Stimulated activated CD8-positive, alpha-beta memory T cell treated with anti-CD3 and anti-CD28 coated beads, Interleukin-4, amount 100 ng/mL, for 24 hours (primary cell): ENCODE results near the gene SLC29A2.

ENCODE experiments used
- DNase-seq: peaks from one replicate; pipeline ENCODE4 v3.0.0-alpha.2; 2020; ENCODE audit warnings: low read depth

SLC29A2 gene

GRCh38 chr11:66317723-66318599, 53.6 kb downstream of the SLC29A2 start:
- DNase-seq = peak; percentile 42

- DNase-seq = no peak
Measured at GRCh38 chr11:66317322-66317722, 54.2 kb downstream of the SLC29A2 start.

DNA sequence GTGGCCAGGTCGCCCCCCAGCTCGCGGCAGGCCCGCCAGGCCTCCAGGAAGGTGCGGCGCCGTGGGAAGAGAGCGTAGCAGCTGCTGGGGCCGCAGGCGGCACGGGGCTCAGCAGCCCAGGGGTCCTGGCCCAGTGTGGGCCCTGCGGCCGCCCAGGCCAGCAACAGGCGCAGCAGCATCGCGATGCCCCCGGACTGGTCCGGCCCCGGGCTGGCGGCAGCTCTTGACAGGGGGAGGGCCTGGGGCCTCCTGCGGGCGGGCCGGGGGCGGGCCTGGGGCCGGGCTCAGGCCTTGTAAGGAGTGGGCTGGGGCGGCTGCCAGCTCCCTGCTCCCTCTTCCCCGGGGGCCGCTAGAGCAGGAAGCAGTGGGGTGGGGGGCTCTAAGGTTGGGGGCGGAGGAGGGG, 54.7 kb downstream of the SLC29A2 start, which contains the start of gene CD248:
Gene CD248 (minus strand): TSS at position 196 of the 403 bp plus-strand sequence. CDS start 17 bp downstream, at position 179.
- no peak for DNase-seq

DNA sequence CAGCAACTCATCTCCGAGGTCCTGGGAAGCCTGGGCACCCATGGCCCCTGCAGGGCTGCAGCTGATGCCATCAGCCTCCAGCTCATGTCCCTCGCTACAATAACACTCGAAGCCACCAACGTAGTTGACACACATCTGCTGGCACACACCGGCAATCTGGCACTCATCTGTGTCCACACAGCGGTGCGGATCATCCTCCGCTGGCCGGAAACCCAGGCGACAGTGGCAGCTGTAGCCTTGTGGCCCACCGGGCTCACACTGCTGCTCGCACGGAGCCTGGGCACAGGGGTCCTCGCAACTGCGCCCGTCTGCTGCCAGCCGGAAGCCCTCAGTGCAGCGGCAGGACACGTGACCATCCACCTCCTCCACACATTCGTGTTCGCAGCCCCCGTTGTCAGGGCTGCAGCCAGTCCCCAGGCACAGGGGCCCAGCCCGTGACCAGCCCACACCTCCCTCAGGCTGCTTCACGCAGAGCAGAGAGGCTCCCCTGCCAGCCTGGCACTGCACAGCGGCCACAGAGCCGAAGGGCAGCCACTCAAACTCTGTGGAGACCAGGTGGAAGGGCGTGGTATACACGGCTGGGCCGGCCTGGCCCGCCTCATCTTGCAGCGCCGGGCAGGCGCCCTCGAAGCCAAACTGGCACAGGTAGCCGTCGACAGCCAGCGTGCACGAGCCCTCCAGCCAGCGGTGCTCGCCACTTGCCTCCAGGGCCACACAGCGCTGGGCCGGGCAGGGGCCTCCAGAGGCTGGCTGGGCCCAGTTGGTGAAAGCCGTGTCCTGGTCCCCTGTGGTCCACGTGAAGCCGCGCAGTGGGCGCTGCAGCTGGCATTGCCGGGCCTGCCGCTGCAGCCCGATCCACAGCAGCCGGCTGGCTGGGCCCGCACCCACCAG, 55.4 kb downstream of the SLC29A2 start:
- no peak for DNase-seq

GRCh38 chr11:66315498-66315885, 56.1 kb downstream of the SLC29A2 start:
- no peak for DNase-seq

- DNase-seq = no peak
Measured at GRCh38 chr11:66314561-66315497, 56.7 kb downstream of the SLC29A2 start.

DNA sequence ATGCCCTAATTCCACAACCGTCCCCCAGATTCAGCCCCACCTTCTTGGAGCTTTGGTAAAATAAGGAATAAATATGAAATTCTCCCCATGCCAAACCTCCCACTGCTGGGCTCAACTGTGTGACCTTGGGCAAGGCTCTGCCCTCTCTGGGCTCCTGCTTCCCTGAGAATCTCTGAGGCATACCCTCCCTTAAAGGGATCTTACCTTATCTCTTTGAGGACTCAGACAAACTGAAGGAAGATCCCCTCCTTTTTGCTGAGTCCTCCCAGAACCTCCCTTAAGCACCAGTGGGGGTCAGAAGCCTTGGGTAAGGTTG, 57.4 kb downstream of the SLC29A2 start:
- DNase-seq = no peak

GRCh38 chr11:66313321-66314185, 58.0 kb downstream of the SLC29A2 start:
- DNase-seq = no peak

DNA sequence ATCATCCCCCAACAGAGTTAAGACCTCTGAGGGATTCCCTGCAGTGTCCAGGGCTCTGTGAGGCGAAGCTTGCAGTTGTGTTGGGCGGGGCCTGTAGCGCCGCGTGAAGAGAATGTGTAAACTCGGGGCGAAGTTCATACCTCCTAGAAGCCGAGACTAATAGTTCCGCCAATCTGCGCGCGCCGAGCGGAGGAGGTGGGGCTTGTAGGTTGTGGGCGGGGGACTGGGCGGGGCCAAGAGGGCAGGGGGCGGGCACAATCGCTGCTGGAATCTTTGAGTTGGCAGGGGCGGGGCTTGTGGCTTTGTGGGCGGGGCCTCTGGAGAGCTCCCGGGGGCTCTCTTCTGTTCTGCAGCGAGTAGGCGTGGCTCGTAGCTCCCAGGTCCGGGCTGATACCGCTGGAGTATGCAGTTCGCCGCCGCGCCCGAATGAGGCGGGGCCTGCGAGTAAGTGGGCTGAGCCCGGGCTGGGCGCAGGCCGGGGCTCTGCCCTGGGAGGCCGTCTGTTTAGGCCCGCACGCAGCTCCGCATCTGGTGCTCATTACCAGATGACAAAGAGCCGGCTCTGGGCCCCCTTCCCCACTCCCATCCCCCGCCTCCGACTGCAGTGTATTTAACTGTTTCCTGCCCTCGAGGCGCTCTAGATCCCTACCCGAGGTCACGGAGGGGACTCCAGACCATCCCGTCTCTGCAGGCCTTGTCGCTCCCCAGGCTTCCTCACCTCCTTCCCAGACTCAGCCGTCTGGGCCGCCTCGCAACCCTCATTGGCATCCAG, 58.8 kb downstream of the SLC29A2 start:
- DNase-seq = peak; percentile 96
